HG03280 (cell line): ENCODE data around the gene VWCE.
"Not testable (repeated sequence)": the region's sequence is repeated elsewhere in the genome, so short reads cannot be mapped to it uniquely, and the experiment has no call there.

ENCODE experiments used
- ATAC-seq: cut with Tn5 transposase; IDR thresholded peaks from one replicate; pipeline ENCODE4 v1.9.1; 2021; ENCODE audit warnings: mild to moderate bottlenecking, moderate library complexity; ENCODE audit not compliant: unreplicated experiment

The VWCE gene

DNA sequence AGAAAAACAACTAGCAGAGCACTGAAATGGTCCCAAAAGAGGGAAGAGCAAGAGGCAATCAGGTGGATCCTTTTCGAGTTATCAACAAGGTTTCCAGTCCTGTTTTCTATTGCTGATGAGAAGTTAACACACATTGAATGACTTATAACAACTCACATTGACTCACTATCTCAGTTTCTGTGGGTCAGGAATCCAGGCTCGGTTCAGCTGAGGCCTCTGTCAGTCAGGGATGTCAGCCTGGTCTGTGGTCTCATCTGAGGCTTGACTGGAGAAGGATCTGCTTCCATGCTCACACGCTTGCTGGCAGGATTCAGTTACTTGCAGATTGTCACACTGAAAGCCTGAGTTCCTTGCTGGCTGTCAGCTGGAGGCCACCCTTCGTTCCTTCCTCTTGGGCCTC, 76.8 kb downstream of the VWCE start:
- ATAC-seq: not testable (repeated sequence)

- ATAC-seq: not testable (repeated sequence)
Measured at GRCh38 chr11:61213711-61214324, 81.3 kb downstream of the VWCE start.

GRCh38 chr11:61212202-61212601, 82.9 kb downstream of the VWCE start:
- ATAC-seq: not testable (repeated sequence)

GRCh38 chr11:61211327-61211952, 83.7 kb downstream of the VWCE start:
- not testable (repeated sequence) for ATAC-seq

GRCh38 chr11:61210629-61211028, 84.5 kb downstream of the VWCE start:
- ATAC-seq: not testable (repeated sequence)
